ENCODE results near the gene CCDC7.
"Not testable (repeated sequence)": the region's sequence is repeated elsewhere in the genome, so short reads cannot be mapped to it uniquely, and the experiment has no call there.

CCDC7 gene

GRCh38 chr10:32713560-32713959 lies 267.6 kb downstream of the CCDC7 start:
- DNase-seq (ENCODE audit: low read depth) = no peak

DNA sequence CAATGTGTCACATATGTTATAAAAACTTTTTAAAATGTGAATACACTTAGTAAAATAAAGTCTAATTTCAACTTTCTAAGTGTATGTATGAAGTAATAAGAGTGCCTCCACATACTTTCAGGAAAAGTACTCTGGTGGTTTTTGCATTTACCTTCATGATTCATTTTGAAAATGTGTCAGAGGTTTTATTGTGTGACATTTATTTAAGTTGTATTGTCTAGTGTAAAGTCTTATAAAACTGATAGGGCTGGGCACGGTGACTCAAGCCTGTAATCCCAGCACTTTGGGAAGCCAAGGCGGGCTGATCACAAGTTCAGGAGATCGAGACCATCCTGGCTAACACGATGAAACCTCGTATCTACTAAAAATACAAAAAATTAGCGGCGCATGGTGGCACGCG lies 285.6 kb downstream of the CCDC7 start:
- DNase-seq (ENCODE audit: low read depth) = no peak

GRCh38 chr10:32738958-32739357 lies 293.0 kb downstream of the CCDC7 start:
- no peak for DNase-seq (ENCODE audit: low read depth)

DNA sequence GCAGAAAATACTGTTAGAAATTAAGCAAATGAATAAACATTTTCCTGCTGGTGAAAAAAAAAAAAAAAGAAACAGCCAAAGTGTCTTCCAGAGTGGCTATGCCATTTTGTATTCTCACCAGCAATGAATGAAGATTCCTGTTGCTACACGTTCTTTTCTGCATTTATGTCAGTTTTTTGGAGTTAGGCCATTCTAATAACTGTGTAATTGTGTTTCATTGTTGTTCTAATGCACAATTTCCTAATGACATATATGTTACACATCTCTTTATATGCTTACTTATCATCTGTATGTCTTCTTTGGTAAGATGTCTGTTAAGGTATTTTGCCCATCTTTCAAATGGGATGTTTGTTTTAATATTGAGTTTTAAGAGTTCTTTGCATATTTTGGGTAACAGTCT lies 298.4 kb downstream of the CCDC7 start:
- no peak for DNase-seq (ENCODE audit: low read depth)

- no peak for DNase-seq (ENCODE audit: low read depth)
Observed at GRCh38 chr10:32746869-32747268, 300.9 kb downstream of the CCDC7 start.

DNA sequence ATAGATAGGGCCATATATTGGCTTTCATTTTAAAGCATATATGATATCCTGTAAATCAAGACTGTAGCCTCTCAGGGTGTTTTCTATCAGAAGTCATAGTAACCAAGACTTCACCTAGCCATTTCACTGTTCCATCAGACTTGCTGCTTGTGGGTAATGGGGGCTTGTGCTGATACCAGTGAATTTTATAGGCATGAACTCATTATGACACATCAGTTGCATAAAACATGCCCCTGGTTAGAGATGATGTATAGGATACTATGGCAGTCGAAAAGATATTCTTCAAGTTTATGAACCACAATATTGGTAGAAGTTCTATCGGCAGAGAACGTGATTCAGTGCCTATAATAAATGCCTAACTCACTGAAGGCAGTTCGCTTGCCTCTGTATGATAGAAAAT lies 305.6 kb downstream of the CCDC7 start:
- no peak for DNase-seq (ENCODE audit: low read depth)

DNA sequence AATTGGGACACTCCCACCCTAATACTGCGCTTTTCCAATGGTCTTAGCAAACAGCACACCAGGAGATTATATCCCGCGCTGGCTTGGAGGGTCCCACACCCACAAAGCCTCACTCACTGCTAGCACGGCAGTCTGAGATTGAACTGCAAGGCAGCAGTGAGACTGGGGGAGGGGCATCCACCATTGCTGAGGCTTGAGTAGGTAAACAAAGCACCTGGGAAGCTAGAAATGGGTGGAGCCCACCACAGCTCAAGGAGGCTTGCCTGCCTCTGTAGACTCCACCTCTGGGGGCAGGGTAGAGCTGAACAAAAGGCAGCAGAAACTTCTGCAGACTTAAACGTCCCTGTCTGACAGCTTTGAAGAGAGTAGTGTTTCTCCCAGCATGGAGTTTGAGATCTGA lies 309.0 kb downstream of the CCDC7 start:
- DNase-seq (ENCODE audit: low read depth) = not testable (repeated sequence)

- no peak for DNase-seq (ENCODE audit: low read depth)
Observed at GRCh38 chr10:32771217-32771616, 325.3 kb downstream of the CCDC7 start.

- no peak for DNase-seq (ENCODE audit: low read depth)
Observed at GRCh38 chr10:32773105-32773504, 327.2 kb downstream of the CCDC7 start.

- no peak for DNase-seq (ENCODE audit: low read depth)
Observed at GRCh38 chr10:32786968-32787367, 341.0 kb downstream of the CCDC7 start.

DNA sequence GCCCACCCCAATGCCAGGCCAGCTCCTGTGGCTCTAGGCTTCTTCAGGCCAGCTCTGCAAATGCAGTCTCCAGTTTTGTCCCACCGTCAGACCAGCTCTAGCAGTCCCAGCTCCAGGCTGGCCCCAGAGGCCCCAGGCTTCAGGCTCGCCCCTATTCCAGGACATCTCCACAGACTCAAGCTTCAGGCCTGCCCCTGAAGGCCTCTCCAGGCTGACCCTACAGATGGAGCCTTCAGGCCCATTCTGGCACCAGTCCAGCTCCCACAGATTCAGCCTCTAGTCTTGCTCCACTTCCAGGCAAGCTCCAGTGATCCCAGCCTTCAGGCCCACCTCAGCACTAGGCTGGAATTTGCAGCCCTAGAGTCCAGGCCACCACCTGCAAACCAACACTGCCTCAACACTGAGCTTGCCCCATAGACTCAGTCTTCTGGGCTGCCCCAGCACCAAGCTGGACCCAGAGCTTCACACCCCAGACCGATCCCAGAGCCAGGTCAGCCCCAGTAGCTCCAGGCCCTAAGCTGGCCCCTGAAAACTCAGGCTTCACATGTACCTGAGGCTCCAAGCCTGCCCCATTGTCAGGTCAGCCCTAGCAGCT lies 341.8 kb downstream of the CCDC7 start:
- DNase-seq (ENCODE audit: low read depth) = no peak

- no peak for DNase-seq (ENCODE audit: low read depth)
Observed at GRCh38 chr10:32788359-32788758, 342.4 kb downstream of the CCDC7 start.

DNA sequence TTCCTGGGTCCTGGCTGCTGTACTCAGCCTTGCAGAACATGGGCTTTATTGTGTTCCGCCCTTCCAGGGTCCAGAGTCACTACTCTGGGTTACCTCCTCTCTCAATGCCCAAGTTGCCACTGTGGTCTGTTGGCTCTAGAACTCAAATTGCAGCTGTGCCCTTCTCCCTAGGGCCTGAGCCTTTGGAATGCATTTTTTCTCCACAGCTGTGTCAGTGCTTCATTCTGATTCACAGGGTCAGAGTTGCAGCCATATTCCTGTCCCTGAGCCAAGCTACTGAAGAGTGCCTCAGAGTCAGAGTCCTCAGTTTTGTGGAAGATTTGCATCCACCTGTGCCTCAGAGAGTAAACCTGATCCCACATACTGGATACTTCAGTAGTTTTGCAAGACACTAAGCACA lies 344.5 kb downstream of the CCDC7 start:
- no peak for DNase-seq (ENCODE audit: low read depth)

GRCh38 chr10:32793033-32793432 lies 347.1 kb downstream of the CCDC7 start:
- DNase-seq (ENCODE audit: low read depth) = no peak

DNA sequence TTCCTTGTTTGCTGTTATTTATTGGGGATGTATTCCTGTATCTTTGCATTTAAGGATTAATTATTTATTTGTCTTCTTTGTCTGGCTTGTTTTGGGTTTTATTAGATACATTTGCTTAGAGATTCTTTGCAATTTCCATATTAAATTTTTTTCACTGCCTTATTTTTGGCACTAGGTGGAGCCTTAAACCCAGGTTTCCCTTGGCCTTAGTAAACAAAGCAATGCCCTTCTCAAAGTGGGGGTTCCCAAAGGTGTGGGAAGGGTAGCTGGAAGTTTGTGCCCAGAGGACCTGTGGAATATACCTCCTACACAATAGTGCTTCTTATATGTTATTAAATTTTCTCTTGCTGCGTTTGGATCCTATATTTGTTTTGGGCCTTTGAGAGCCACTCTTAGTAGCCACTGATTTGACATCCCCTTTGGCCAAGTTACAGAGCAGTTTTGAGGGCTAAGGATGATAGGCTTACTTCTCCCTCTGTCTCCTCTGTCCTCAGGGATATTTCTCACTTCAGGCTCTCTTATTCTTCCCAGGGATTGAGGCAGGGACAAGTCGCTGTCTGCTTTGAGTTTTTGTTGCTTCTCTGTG lies 349.8 kb downstream of the CCDC7 start:
- DNase-seq (ENCODE audit: low read depth) = no peak

DNA sequence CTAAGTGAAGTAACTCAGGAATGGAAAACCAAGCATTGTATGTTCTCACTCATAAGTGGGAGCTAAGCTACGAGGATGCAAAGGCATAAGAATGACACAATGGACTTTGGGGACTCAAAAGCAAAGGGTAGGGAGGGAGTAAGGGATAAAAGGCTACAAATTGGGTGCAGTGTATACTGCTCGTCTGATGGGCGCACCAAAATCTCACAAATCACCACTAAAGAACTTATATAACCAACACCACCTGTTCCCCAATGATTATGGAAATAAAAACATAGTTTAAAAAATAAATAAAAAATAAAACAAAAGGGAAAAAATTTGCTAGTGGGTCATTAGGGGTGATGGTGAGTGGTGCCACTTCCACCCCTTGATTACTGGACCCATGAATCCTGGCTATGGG lies 351.5 kb downstream of the CCDC7 start:
- not testable (repeated sequence) for DNase-seq (ENCODE audit: low read depth)

DNA sequence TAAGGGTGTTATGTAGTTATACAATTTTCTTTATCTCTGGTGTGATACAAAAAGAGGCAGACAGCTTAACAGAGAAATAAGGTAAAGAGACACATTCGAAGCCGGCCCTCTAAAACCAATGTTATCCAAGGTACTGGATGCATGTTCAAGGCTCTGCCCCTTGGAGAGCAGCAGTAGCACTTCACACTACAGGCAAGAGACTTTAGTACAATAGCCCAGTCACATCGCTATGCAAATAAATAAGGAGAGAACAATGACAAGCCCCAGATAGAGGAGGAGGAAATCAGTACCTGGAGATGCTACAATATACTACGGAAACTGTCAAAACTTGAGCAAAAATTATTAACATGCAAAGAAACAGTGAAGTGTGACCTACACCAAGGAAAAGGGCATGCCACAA lies 401.0 kb downstream of the CCDC7 start:
- no peak for DNase-seq (ENCODE audit: low read depth)

DNA sequence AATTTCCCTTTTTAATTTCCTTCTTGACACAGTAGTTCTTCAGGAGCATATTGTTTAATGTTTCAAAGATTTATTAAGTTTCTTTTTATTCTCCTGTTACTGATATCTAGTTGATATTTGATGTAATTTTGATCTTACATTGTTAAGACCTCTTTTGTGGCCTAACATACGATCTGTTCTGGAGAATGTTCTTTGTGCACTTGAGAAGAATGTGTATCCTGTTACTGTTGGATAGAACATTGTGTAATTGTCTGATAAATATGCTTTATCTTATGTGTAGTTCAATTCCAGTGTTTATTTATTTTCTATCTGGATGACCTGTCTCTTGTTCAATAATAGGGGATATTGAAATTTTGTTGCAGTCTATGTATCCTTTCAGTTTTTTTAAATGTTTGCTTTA lies 405.4 kb downstream of the CCDC7 start:
- no peak for DNase-seq (ENCODE audit: low read depth)

DNA sequence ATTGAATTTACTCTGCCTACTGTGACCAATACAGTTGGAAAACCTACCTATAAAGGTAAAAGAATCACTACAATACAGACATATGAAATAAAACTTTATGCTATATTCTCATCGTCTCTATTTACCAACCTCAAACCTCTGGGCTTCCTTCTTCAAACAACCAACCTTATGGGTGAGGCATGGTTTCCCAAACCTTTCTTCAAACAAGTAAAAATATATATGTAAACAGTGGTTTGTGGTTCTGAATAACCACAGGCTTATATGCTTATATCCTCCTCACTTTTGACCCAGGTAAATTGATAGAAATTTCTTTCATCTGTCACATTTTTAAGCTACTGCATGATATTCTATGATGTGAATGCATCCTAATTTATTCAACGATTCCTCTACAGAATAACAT lies 408.5 kb downstream of the CCDC7 start:
- DNase-seq (ENCODE audit: low read depth) = no peak

DNA sequence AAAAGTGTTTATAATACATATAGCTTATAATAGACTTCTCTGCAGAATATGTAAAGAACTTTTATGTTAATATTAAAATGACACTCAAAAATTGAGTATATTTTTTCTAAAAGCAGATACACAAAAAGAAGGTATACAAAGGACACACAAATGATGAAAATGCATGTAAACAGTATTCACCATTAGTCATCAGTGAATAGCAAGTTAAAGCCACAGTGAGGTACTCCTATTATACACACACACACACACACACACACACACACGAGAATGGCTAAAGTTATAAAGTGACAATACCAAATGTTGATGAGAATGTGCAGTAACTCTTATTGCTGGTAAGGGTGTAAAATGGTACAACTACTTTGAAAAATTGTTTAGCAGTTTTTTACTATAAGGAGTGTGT lies 419.2 kb downstream of the CCDC7 start:
- no peak for DNase-seq (ENCODE audit: low read depth)

- no peak for DNase-seq (ENCODE audit: low read depth)
Observed at GRCh38 chr10:32877915-32878314, 432.0 kb downstream of the CCDC7 start.

DNA sequence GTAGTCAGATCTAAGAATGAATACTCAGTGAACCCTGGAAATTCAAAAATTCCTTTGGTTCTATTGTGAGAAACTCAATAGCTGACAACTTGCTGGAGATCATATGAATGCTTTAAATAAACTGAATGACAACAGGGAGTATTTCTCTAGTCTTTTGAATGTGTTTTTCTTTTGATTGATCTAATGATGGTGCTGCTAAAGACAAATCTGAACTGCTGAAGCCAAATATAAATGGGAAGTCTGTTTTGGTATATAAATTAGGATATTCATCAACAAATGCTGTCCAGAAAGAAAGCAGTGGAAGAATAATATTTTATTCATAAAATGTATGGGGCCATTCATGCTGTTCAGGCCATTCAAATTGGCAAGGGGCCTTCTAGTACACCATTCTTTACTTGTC lies 432.7 kb downstream of the CCDC7 start:
- no peak for DNase-seq (ENCODE audit: low read depth)

GRCh38 chr10:32882076-32882475 lies 436.1 kb downstream of the CCDC7 start:
- DNase-seq (ENCODE audit: low read depth) = no peak

GRCh38 chr10:32887481-32887880 lies 441.5 kb downstream of the CCDC7 start:
- no peak for DNase-seq (ENCODE audit: low read depth)

Measured in activated T-cell treated with anti-CD3 and anti-CD28 coated beads for 1 hour (primary cell).